Gastrocnemius medialis (tissue), 4 donors: Measurements from ENCODE around the gene IPO5. TPM values are rescaled to one million over a fixed set of nuclear protein-coding genes. Genes with fewer than 3 reads are reported as not detected.
"Not testable (repeated sequence)": the region's sequence is repeated elsewhere in the genome, so short reads cannot be mapped to it uniquely, and the experiment has no call there.

ENCODE experiments used
- ATAC-seq, 2 donors: fragments of 150-250 bp; one replicate each; pipeline ENCODE4 v1.9.1; 2016
- DNase-seq, 2 donors: peaks; one replicate each; pipeline ENCODE4 v3.0.0-alpha.2; 2019
- H3K27ac ChIP-seq, 4 donors: fragments of 200-600 bp; sonication (generic); 1 replicate in 1 of 4; 2 replicates in 3 of 4; pipeline ENCODE4 v1.5.1; 2016 to 2018; ENCODE audit warnings: mild to moderate bottlenecking in 2 of 4, moderate library complexity in 1 of 4
- H3K27me3 ChIP-seq, 3 donors: fragments of 200-600 bp; sonication (generic) in 2 of 3; 1 replicate in 1 of 3; 2 replicates in 2 of 3; pipeline versions ENCODE4 v1.5.1 to v1.6.0; 2016 to 2019; ENCODE audit warnings: mild to moderate bottlenecking in 1 of 3, moderate library complexity in 1 of 3
- H3K36me3 ChIP-seq, 2 donors: fragments of 200-600 bp; sonication (generic) in 1 of 2; one replicate each; pipeline ENCODE4 v1.5.1; 2017 to 2018
- H3K4me1 ChIP-seq, 2 donors: fragments of 200-600 bp; sonication (generic) in 1 of 2; one replicate each; pipeline ENCODE4 v1.5.1; 2016 to 2017; ENCODE audit warnings: mild to moderate bottlenecking in 2 of 2
- H3K4me3 ChIP-seq, 4 donors: fragments of 200-600 bp; sonication (generic) in 3 of 4; 1 replicate in 1 of 4; 2 replicates in 3 of 4; pipeline ENCODE4 v1.5.1; 2016 to 2019; ENCODE audit warnings: mild to moderate bottlenecking in 2 of 4
- H3K9me3 ChIP-seq, 3 donors: fragments of 200-600 bp; sonication (generic) in 2 of 3; 1 replicate in 1 of 3; 2 replicates in 2 of 3; pipeline ENCODE4 v1.5.1; 2016 to 2019
- CTCF ChIP-seq, 5 experiments: fragments of 450-650 bp in 3 of 5; fragments of 200-600 bp in 2 of 5; sonication (generic) in 2 of 5; IDR thresholded peaks in 4 of 5; conservative IDR thresholded peaks in 1 of 5; 1 replicate in 4 of 5; 2 replicates in 1 of 5; pipeline ENCODE4 v1.5.1; 2016 to 2019; ENCODE audit warnings: antibody characterized with exemption in 5 of 5, mild to moderate bottlenecking in 3 of 5, moderate library complexity in 3 of 5
- POLR2A ChIP-seq, 2 donors: fragments of 450-650 bp; IDR thresholded peaks; one replicate each; pipeline ENCODE4 v1.6.1; 2017; ENCODE audit warnings: antibody characterized with exemption in 2 of 2, mild to moderate bottlenecking in 2 of 2, moderate library complexity in 2 of 2
- in situ Hi-C, 4 donors: fragments of 200-750 bp; cut with MboI; loops; one replicate each; pipeline versions ENCODE4 v1.15.0 to v1.8.0; 2017; ENCODE audit warnings: low sequenced_read_pairs in 4 of 4
- intact Hi-C: fragments of 100-400 bp; cut with DNase I; formaldehyde crosslinking; loops from one replicate; pipeline ENCODE4 v1.15.1; 2023; ENCODE audit warnings: low total_unique reads
- total RNA-seq, 4 donors: library from RNA; depleted of rRNA; stranded (reverse); fragments of >200 nt; gene quantifications; one replicate each; pipeline versions ENCODE4 v1.1.0 to v1.2.3, GENCODE V29; 2016

The IPO5 gene
- total RNA-seq, 4 donors from 2014 or later: 157 to 184 (median 177) TPM

GRCh38 chr13:97999653-98000052 is 46.2 kb downstream of the IPO5 start:
- Histone ChIP-seq H3K36me3 (peaks cover 4 to 99% of the 10 kb centered on the region in 2 donors), H3K4me1 (no peaks in the 10 kb centered on the region), H3K4me3 (no peak overlapping the region), H3K27ac (no peak overlapping the region), H3K9me3 (no peaks in the 10 kb centered on the region), H3K27me3 (no peaks in the 10 kb centered on the region)
- in situ Hi-C loops: no loop called here
- no peak for TF ChIP-seq POLR2A (IDR thresholded peaks at IDR 0.05)
- no peak for TF ChIP-seq CTCF (IDR thresholded peaks at IDR 0.05 in 4 of 5, conservative IDR thresholded peaks at IDR 0.05 in 1 of 5)
- intact Hi-C loops: no loop called here
- ATAC-seq: no peak
- no peak for DNase-seq

DNA sequence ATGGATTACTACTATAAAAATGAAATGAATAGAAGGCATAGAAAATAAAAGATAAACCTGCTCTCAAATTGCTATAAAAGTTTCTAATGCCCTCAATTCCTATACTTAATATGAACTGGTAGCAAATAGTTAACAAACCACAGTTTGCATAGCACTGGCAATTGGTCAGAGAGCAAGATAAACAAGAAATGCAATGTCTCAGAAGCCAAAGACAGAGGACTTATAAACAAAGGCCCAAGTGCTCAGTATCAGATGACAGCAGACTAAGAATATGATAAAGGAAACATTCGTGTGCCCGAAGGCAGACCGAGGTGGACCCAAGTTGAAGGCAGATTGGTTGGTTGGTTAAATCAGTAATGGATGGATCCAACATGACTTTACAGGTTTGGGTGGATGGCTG is 50.6 kb downstream of the IPO5 start:
- H3K36me3 ChIP-seq: peaks cover 8 to 98% of the 10 kb centered on the region in 2 donors
- in situ Hi-C loops: no loop called here
- no peak for ATAC-seq

DNA sequence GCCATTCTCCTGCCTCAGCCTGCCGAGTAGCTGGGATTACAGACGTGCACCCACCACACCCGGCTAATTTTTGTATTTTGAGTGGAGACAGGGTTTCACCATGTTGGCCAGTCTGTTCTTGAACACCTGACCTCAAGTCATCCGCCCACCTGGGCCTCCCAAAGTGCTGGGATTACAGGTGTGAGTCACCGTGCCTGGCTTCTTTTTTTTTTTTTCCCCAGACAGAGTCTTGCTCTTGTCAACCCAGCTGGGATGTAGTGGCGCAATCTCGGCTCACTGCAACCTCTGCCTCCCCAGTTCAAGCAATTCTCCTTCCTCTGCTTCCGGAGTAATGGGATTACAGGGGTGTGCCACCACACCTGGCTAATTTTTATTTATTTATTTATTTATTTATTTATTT is 51.5 kb downstream of the IPO5 start:
- H3K27me3 ChIP-seq, H3K4me1 ChIP-seq, DNase-seq, ATAC-seq, intact Hi-C loops, H3K27ac ChIP-seq, in situ Hi-C loops, H3K9me3 ChIP-seq, H3K4me3 ChIP-seq: not testable (repeated sequence)
- H3K36me3 ChIP-seq: peaks cover 8 to 96% of the 10 kb centered on the region in 2 donors

More for the DNA sequence above, 50.6 kb downstream of the IPO5 start:
- H3K27me3 ChIP-seq: no peaks in the 10 kb centered on the region
- H3K4me3 ChIP-seq: no peak overlapping the region
- intact Hi-C loops: no loop called here
- no peak for DNase-seq
- H3K9me3 ChIP-seq: no peaks in the 10 kb centered on the region
- TF ChIP-seq CTCF (IDR thresholded peaks at IDR 0.05 in 4 of 5, conservative IDR thresholded peaks at IDR 0.05 in 1 of 5) (no peak), POLR2A (IDR thresholded peaks at IDR 0.05) (no peak)
- no peak overlapping the region for H3K27ac ChIP-seq
- H3K4me1 ChIP-seq: no peaks in the 10 kb centered on the region

- H3K4me1 ChIP-seq: no peaks in the 10 kb centered on the region
- no peak overlapping the region for H3K4me3 ChIP-seq
- H3K27me3 ChIP-seq: no peaks in the 10 kb centered on the region
- intact Hi-C loops: no loop called here
- ATAC-seq: no peak
- DNase-seq: no peak
- in situ Hi-C loops: no loop called here
- TF ChIP-seq POLR2A (IDR thresholded peaks at IDR 0.05) (no peak), CTCF (IDR thresholded peaks at IDR 0.05 in 4 of 5, conservative IDR thresholded peaks at IDR 0.05 in 1 of 5) (no peak)
- H3K9me3 ChIP-seq: no peaks in the 10 kb centered on the region
- H3K27ac ChIP-seq: no peak overlapping the region
- H3K36me3 ChIP-seq: peaks cover 8 to 95% of the 10 kb centered on the region in 2 donors
Observed at GRCh38 chr13:98007001-98007400, 53.5 kb downstream of the IPO5 start.

DNA sequence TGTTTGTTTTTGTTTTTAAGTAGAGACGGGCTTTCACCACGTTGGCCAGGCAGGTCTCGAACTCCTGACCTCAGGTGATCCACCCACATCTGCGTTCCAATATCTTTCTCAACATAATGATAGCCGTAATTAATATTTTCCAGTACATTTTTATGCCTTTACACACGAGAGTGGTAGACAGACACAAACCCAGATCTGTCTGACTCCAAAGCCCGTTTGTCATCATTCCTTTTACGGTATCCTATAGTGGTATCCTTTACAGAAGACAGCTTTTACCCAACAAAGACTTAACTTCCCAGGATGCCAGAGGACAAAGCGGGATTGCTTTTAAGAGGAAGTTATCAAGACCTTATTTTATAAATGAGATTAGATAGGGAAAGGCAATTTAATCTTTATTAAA is 59.8 kb downstream of the IPO5 start:
- Histone ChIP-seq H3K4me3 (no peak overlapping the region), H3K27ac (no peak overlapping the region), H3K27me3 (no peaks in the 10 kb centered on the region), H3K9me3 (no peaks in the 10 kb centered on the region), H3K4me1 (no peaks in the 10 kb centered on the region), H3K36me3 (peaks cover 1 to 94% of the 10 kb centered on the region in 2 donors)
- ATAC-seq: no peak
- intact Hi-C loops (no loop called here), in situ Hi-C loops (no loop called here)
- no peak for DNase-seq
- no peak for TF ChIP-seq CTCF (IDR thresholded peaks at IDR 0.05 in 4 of 5, conservative IDR thresholded peaks at IDR 0.05 in 1 of 5)
- no peak for TF ChIP-seq POLR2A (IDR thresholded peaks at IDR 0.05)
